Bronchial epithelial cell (primary cell): ENCODE results near the gene IL34. TPM values are rescaled to one million over a fixed set of nuclear protein-coding genes. Genes with fewer than 3 reads are reported as not detected.
"Not testable (repeated sequence)": the region's sequence is repeated elsewhere in the genome, so short reads cannot be mapped to it uniquely, and the experiment has no call there.

ENCODE experiments used
- DNase-seq: peaks from one replicate; pipeline ENCODE4 v3.0.0-alpha.2; 2010; ENCODE audit warnings: low read depth
- FAIRE-seq: peaks from 2 replicates; lab custom pipeline; 2011; peaks lifted over from hg19 to GRCh38; lab: Jason Lieb, UNC
- H3K27me3 ChIP-seq: 2 replicates; pipeline ENCODE4 v1.5.1; 2011; ENCODE audit warnings: low read length; ENCODE audit not compliant: control insufficient read depth, insufficient read depth
- H3K36me3 ChIP-seq: 2 replicates; pipeline ENCODE4 v1.5.1; 2011; ENCODE audit warnings: low read length; ENCODE audit not compliant: control insufficient read depth, insufficient read depth
- H3K4me3 ChIP-seq: 2 replicates; pipeline ENCODE4 v1.5.1; 2011; ENCODE audit warnings: mild to moderate bottlenecking, low read depth, low read length, control low read depth
- total RNA-seq: library from RNA; depleted of rRNA; stranded (reverse); fragments of >200 nt; gene quantifications from 2 replicates; pipeline ENCODE4 v1.2.1, GENCODE V29; 2014
- TF ChIP-seq, protein P1 (sequence below): IDR thresholded peaks from 2 replicates; pipeline ENCODE4 v1.5.1; 2011; ENCODE audit warnings: mild to moderate bottlenecking, moderate library complexity, low read length, control low read depth, inconsistent platforms; ENCODE audit not compliant: insufficient read depth, severe bottlenecking

The IL34 gene
- total RNA-seq, 1 donor from 2014 or later = 0.26 TPM

DNA sequence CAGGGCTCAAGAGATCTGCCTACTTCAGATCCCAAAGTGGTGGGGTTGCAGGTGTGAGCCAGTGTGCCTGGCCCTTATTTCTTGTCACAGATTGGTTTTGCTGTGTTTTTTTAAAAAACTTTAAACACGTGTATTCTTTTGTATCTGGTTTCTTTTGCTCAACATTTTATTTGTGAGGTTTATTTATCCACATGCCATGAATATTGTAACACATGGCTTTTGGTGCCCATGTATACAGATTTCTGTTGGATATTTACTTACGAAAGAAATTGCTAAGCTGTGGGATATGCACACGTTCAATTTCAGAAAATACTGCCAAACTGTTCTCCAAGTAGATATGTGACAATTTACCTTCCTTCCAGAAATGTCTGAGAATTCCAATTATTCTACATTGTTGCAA lies 18.7 kb upstream of the IL34 start:
- Histone ChIP-seq H3K27me3 (no peaks in the 10 kb centered on the region), H3K4me3 (no peak overlapping the region), H3K36me3 (no peaks in the 10 kb centered on the region)
- TF ChIP-seq, protein P1, sequence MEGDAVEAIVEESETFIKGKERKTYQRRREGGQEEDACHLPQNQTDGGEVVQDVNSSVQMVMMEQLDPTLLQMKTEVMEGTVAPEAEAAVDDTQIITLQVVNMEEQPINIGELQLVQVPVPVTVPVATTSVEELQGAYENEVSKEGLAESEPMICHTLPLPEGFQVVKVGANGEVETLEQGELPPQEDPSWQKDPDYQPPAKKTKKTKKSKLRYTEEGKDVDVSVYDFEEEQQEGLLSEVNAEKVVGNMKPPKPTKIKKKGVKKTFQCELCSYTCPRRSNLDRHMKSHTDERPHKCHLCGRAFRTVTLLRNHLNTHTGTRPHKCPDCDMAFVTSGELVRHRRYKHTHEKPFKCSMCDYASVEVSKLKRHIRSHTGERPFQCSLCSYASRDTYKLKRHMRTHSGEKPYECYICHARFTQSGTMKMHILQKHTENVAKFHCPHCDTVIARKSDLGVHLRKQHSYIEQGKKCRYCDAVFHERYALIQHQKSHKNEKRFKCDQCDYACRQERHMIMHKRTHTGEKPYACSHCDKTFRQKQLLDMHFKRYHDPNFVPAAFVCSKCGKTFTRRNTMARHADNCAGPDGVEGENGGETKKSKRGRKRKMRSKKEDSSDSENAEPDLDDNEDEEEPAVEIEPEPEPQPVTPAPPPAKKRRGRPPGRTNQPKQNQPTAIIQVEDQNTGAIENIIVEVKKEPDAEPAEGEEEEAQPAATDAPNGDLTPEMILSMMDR = no peak
- FAIRE-seq (no peak), DNase-seq (no peak)

DNA sequence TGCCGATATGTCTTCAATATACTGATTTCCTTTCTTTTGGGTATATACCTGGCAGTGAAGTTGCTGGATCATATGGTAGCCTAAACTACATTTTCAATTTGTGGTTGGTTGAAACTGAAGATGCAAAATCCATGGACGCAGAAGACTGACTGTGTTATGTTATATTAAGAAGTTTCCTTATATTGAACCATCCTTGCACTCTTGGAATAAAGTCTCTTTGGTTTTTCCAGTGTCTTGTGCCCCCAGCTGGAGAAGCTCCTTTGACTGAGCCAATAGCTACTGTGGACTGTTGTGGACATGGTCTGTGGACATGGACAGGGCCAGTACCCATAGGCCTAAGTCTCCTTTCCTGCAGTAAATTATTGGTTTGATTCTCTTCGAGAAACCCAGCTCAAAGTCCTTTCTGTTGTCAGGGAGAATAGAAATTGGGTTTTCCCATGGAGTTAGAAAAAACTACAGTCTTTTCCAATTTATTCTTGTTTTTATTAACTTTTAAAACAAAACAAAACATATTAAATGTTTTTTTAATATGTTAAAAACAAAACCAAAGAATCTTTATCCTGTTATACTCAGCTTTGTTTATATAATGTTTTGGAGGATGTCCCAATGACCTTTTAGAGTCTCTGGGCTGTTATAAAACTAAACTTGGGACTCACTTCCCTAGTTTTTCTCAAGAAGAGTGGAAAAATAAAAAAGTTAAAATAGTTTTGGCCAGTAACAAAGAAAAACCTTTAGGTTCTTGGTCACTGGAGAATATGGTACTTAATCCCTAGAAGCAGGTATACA lies 15.2 kb upstream of the IL34 start:
- Histone ChIP-seq H3K4me3 (no peak overlapping the region), H3K36me3 (no peaks in the 10 kb centered on the region), H3K27me3 (no peaks in the 10 kb centered on the region)
- DNase-seq (no peak), FAIRE-seq (no peak)
- TF ChIP-seq, protein P1 = no peak

DNA sequence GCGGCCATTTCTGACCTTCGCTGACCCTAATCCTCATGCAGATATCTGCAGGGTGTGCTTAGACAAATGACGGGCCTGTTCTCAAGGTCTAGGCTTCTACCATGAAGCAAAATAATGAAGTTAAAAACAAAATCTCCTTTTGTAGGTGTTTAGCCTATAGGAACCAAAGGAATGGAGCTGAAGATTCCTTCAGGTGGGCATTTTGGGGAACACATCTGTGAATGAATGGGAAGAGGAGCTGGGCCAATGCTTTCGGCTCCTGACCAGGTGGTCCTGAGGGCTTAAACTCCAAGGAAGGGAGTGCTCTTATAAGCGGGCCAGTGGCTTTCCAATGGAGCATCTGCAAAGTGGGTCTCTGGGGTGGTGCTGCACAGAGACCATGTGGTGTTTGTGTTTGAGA lies 14.1 kb upstream of the IL34 start:
- TF ChIP-seq, protein P1 = no peak
- no peaks in the 10 kb centered on the region for H3K36me3 ChIP-seq
- H3K4me3 ChIP-seq = no peak overlapping the region
- DNase-seq (no peak), FAIRE-seq (no peak)
- H3K27me3 ChIP-seq = no peaks in the 10 kb centered on the region

DNA sequence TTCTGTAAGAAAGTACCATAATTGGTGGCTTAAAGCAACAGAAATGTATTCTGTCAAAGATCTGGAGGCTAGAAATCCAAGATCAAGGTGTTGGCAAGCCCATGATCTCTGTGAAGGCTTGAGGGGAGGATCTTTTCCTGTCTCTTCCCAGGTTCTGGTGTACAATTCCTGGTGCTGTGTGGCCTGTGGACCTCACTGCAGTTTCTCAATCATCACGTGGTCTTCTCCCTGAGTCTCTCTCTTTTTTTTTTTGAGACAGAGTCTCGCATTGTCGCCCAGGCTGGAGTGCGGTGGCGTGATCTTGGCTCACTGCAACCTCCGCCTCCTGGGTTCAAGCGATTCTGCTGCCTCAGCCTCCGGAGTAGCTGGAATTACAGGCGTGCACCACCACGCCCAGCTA lies 12.7 kb upstream of the IL34 start:
- DNase-seq, H3K36me3 ChIP-seq, H3K4me3 ChIP-seq, H3K27me3 ChIP-seq, FAIRE-seq: not testable (repeated sequence)

DNA sequence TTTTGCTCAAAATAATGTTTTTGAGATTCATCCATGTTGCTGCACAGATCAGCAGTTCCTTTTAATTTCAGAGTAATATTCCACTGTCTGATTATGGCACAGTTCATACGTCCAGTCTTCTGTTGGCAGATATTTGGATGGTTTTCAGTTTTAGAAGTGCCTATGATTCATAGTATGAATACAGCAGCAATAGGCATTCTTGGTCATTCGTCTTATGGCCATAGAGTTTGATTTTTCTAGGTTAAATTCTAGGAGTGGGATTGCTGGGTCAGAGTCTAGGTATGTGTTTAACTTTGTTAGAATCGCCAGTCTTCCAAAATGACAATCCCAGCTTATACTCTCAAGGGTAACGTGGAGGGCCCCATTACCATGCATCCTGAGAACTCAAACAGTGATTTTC lies 11.5 kb upstream of the IL34 start:
- Histone ChIP-seq H3K36me3 (no peaks in the 10 kb centered on the region), H3K4me3 (no peak overlapping the region), H3K27me3 (no peaks in the 10 kb centered on the region)
- FAIRE-seq = no peak
- TF ChIP-seq, protein P1 = no peak
- peak; percentile 20 for DNase-seq

DNA sequence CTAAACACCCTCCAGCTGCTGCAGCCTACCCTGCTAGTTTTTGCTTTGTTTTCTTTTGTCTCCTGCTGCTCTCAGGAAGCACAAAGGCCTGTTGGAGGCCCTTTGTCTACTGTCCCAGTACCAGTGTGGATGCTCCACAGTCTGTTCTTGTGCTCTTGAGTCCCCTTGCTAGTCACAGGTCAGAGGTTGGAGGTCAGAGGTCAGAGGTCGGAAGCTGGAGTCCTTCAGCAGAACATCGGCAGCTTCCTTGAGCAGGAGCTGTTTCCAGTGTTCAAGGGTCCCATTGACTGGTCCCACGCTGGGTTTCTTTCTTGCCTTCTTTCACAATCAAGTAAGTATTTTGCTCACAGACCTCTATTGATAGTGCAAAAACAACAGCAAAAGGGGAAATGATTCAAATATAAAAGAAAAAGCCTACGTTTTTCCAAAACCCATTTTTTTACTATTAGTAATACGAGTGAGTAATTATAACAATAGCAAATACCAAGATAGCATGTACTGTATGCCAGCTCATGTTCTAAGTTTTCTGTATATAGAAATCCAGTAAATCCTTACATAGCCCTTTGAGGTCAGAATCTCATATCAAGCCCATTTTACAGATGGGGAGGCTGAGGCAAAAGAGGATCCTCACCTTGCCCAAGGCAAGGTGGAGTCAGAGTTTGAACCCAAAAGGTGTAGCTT lies 10.9 kb upstream of the IL34 start:
- H3K27me3 ChIP-seq = no peaks in the 10 kb centered on the region
- no peak overlapping the region for H3K4me3 ChIP-seq
- FAIRE-seq = no peak
- peak; percentile 77 for DNase-seq
- H3K36me3 ChIP-seq = no peaks in the 10 kb centered on the region
- TF ChIP-seq, protein P1 = no peak
